Endothelial cell of umbilical vein (primary cell): ENCODE data around the gene TOMM7. TPM values are rescaled to one million over a fixed set of nuclear protein-coding genes. Genes with fewer than 3 reads are reported as not detected.

ENCODE experiments used
- BruUV-seq: library from RNA; stranded (reverse); fragments of 400-500 nt; replicated peaks from 2 replicates; lab custom pipeline; 2021; lab: Mats Ljungman, UMichigan
- CTCF ChIA-PET: fragments of 300-600, 350-600 bp; sonication (Branson Sonifier 250); formaldehyde crosslinking; loops from one replicate; lab custom pipeline; 2021; ENCODE audit warnings: antibody characterized with exemption, inconsistent platforms; lab: Charles Lee
- POLR2A ChIA-PET: fragments of 300-600, 350-600 bp; sonication (Branson Sonifier 250); formaldehyde crosslinking; loops from one replicate; lab custom pipeline; 2021; ENCODE audit warnings: antibody characterized with exemption, inconsistent platforms; lab: Charles Lee
- DNase-seq: peaks from one replicate; pipeline ENCODE4 v3.0.0-alpha.2; 2011; ENCODE audit warnings: low read depth, low spot score
- FAIRE-seq: peaks from 2 replicates; lab custom pipeline; 2011; peaks lifted over from hg19 to GRCh38; lab: Jason Lieb, UNC
- H2AFZ ChIP-seq: 2 replicates; pipeline ENCODE4 v1.6.0; 2012; ENCODE audit warnings: low read depth, low read length, control low read depth, inconsistent platforms
- H3K27ac ChIP-seq: 2 replicates; pipeline ENCODE4 v1.5.1; 2011; ENCODE audit warnings: low read depth, mild to moderate bottlenecking, control low read depth, low read length, moderate library complexity; ENCODE audit not compliant: insufficient read depth
- H3K27me3 ChIP-seq, 2 experiments: 2 replicates each; pipeline versions ENCODE4 v1.6.0 to v1.6.1; 2011; ENCODE audit warnings: low read length in 2 of 2, mixed read lengths in 1 of 2; ENCODE audit not compliant: control insufficient read depth in 2 of 2, insufficient read depth in 2 of 2
- H3K36me3 ChIP-seq, 2 experiments: 2 replicates in 1 of 2; 3 replicates in 1 of 2; pipeline ENCODE4 v1.5.1; 2011; ENCODE audit warnings: low read length in 2 of 2, mild to moderate bottlenecking in 1 of 2, moderate library complexity in 1 of 2; ENCODE audit not compliant: control insufficient read depth in 2 of 2, insufficient read depth in 2 of 2; ENCODE audit errors: extremely low read depth in 1 of 2
- H3K4me1 ChIP-seq: 3 replicates; pipeline ENCODE4 v1.5.1; 2011; ENCODE audit warnings: mild to moderate bottlenecking, low read length; ENCODE audit not compliant: control insufficient read depth, insufficient read depth; ENCODE audit errors: extremely low read depth
- H3K4me2 ChIP-seq: 2 replicates; pipeline ENCODE4 v1.6.1; 2011; ENCODE audit warnings: low read length, control low read depth, mixed read lengths; ENCODE audit not compliant: insufficient read depth
- H3K4me3 ChIP-seq, 3 experiments: fragments of 200-600 bp in 1 of 3; sonication (generic), shearing (Covaris generic) in 1 of 3; replicated peaks in 1 of 3; 2 replicates each; pipeline ENCODE4 v1.5.1; 2011 to 2016; ENCODE audit warnings: control low read depth in 3 of 3, low read length in 3 of 3, mild to moderate bottlenecking in 2 of 3, inconsistent platforms in 1 of 3, low read depth in 1 of 3, moderate library complexity in 1 of 3; ENCODE audit not compliant: insufficient read depth in 1 of 3
- H3K79me2 ChIP-seq: 2 replicates; pipeline ENCODE4 v1.6.0; 2012; ENCODE audit warnings: low read length, inconsistent platforms; ENCODE audit not compliant: control insufficient read depth, insufficient read depth
- H3K9ac ChIP-seq: replicated peaks from 2 replicates; pipeline ENCODE3; 2011; ENCODE audit warnings: low read length, control low read depth; ENCODE audit not compliant: insufficient read depth; ENCODE audit errors: extremely low read depth
- H3K9me1 ChIP-seq: replicated peaks from 3 replicates; pipeline ENCODE4 v1.6.0; 2011; ENCODE audit warnings: mild to moderate bottlenecking, low read length; ENCODE audit not compliant: control insufficient read depth, insufficient read depth; ENCODE audit errors: extremely low read depth
- H3K9me3 ChIP-seq: replicated peaks from 2 replicates; pipeline ENCODE4 v1.5.1; 2012; ENCODE audit warnings: low read length, inconsistent platforms; ENCODE audit not compliant: control insufficient read depth, insufficient read depth
- H4K20me1 ChIP-seq: replicated peaks from 2 replicates; pipeline ENCODE3; 2011; ENCODE audit warnings: mild to moderate bottlenecking, low read length; ENCODE audit not compliant: control insufficient read depth, insufficient read depth; ENCODE audit errors: extremely low read depth
- EZH2 ChIP-seq: IDR thresholded peaks from 2 replicates; pipeline ENCODE4 v1.6.1; 2012; ENCODE audit warnings: borderline replicate concordance, low read depth, mild to moderate bottlenecking, moderate library complexity, low read length, inconsistent platforms; ENCODE audit not compliant: severe bottlenecking
- FOS ChIP-seq: IDR thresholded peaks from 2 replicates; pipeline ENCODE4 v1.6.1; 2011; ENCODE audit warnings: mild to moderate bottlenecking, low read length, moderate library complexity, borderline replicate concordance; ENCODE audit not compliant: insufficient read depth
- GATA2 ChIP-seq: IDR thresholded peaks from 2 replicates; pipeline ENCODE4 v1.7.0; 2011; ENCODE audit warnings: low read depth, mild to moderate bottlenecking, moderate library complexity, mixed read lengths, low read length; ENCODE audit not compliant: insufficient read length, insufficient read depth
- JUN ChIP-seq: IDR thresholded peaks from 2 replicates; pipeline ENCODE4 v1.6.1; 2011; ENCODE audit warnings: borderline replicate concordance, low read depth; ENCODE audit not compliant: insufficient read length, insufficient read depth
- MYC ChIP-seq: IDR thresholded peaks from one replicate; pipeline ENCODE4 v1.6.1; 2011; ENCODE audit warnings: mild to moderate bottlenecking, low read depth, low read length
- POLR2A ChIP-seq: IDR thresholded peaks from 2 replicates; pipeline ENCODE4 v1.6.1; 2012; ENCODE audit warnings: low read depth, mild to moderate bottlenecking, control low read depth, low read length
- POLR2AphosphoS5 ChIP-seq: IDR thresholded peaks from 2 replicates; pipeline ENCODE4 v1.6.1; 2012; ENCODE audit warnings: low read depth, mild to moderate bottlenecking, control low read depth, low read length, moderate library complexity; ENCODE audit not compliant: insufficient read depth
- dilution Hi-C: fragments of 300-500 bp; cut with MboI; formaldehyde crosslinking; loops from one replicate; pipeline ENCODE4 v1.15.0; 2019; ENCODE audit warnings: low sequenced_read_pairs; ENCODE audit not compliant: extremely low pct_ligation_motif_present
- intact Hi-C: fragments of 100-400 bp; cut with micrococcal nuclease; formaldehyde crosslinking; loops from one replicate; pipeline ENCODE4 v1.10.0; 2022
- polyA plus RNA-seq, 4 experiments: library from polyadenylated mRNA; depleted of rRNA in 3 of 4; stranded (reverse) in 3 of 4; unstranded in 1 of 4; fragments of >200 nt; gene quantifications; 2 replicates each; pipeline versions ENCODE4 v1.2.1 to v1.2.3, GENCODE V29; 2011 to 2012; ENCODE audit warnings: missing spikeins in 1 of 4
- total RNA-seq: library from RNA; stranded (reverse); gene quantifications from 2 replicates; pipeline ENCODE4 v1.2.3, GENCODE V29; 2021
- TF ChIP-seq, protein P1 (sequence below), 2 donors: IDR thresholded peaks; 1 replicate in 1 of 2; 2 replicates in 1 of 2; pipeline ENCODE4 v1.5.1; 2011; ENCODE audit warnings: low read length in 2 of 2, mild to moderate bottlenecking in 2 of 2, moderate library complexity in 2 of 2, control low read depth in 1 of 2, inconsistent platforms in 1 of 2, low read depth in 1 of 2; ENCODE audit not compliant: insufficient read depth in 1 of 2; ENCODE audit errors: extremely low read depth in 1 of 2
- TF ChIP-seq, protein P2 (sequence below): IDR thresholded peaks from 2 replicates; pipeline ENCODE4 v1.6.1; 2011; ENCODE audit not compliant: insufficient read depth, insufficient read length

The TOMM7 gene
- total and polyA plus RNA-seq, 2 donors (not counting 3 experiments of a cell fraction or from before 2014, with no cell fraction given): 185 to 528 TPM

DNA sequence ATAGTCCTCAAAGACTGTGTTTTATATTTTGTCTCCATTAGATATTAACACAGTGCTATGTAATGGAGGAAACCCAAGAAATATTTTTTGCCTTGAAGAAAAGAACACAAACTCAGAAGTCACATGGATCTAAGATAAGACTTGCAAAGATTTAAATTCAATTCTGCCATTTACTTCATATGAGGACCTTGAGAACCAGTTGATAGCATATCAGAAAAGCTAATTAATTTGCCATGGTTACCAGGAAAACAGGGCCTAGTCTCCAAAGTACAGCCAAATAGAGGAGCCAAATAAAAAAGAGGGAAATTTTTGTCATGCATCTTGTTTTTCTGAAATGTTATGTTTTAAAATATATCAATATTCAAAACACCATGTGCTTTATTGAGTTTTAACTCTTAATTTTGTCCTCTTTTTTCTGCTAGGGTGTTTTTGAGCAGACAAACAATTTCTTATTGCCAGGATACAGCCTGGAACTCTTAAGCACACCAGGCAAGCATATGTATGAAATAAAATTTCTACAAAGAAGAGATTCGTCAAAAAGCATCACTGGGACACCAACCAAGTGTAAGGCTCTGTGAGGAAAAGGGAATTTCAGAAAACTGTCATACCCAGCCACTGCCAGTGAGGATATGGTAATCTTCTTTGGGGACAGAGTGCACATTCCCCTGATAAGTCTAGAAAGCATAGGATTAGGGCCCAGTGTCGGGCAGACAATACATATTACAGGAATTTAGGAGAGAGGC lies 10.6 kb upstream of the TOMM7 start:
- Histone ChIP-seq H2AFZ (no peak overlapping the region), H3K36me3 (no peaks in the 10 kb centered on the region), H3K27ac (no peak overlapping the region), H3K9me3 (no peaks in the 10 kb centered on the region), H3K4me1 (no peaks in the 10 kb centered on the region), H3K27me3 (peaks cover 0 to 1% of the 10 kb centered on the region in 2 experiments), H4K20me1 (no peaks in the 10 kb centered on the region), H3K9ac (no peak overlapping the region), H3K4me3 (no peak overlapping the region), H3K79me2 (no peaks in the 10 kb centered on the region), H3K9me1 (no peaks in the 10 kb centered on the region), H3K4me2 (no peak overlapping the region)
- intact Hi-C loops (no loop called here), dilution Hi-C loops (no loop called here)
- POLR2A ChIA-PET: no interaction called here
- TF ChIP-seq POLR2A (no peak), GATA2 (no peak), EZH2 (no peak), FOS (no peak), JUN (no peak), MYC (no peak), POLR2AphosphoS5 (no peak)
- TF ChIP-seq, protein P1, sequence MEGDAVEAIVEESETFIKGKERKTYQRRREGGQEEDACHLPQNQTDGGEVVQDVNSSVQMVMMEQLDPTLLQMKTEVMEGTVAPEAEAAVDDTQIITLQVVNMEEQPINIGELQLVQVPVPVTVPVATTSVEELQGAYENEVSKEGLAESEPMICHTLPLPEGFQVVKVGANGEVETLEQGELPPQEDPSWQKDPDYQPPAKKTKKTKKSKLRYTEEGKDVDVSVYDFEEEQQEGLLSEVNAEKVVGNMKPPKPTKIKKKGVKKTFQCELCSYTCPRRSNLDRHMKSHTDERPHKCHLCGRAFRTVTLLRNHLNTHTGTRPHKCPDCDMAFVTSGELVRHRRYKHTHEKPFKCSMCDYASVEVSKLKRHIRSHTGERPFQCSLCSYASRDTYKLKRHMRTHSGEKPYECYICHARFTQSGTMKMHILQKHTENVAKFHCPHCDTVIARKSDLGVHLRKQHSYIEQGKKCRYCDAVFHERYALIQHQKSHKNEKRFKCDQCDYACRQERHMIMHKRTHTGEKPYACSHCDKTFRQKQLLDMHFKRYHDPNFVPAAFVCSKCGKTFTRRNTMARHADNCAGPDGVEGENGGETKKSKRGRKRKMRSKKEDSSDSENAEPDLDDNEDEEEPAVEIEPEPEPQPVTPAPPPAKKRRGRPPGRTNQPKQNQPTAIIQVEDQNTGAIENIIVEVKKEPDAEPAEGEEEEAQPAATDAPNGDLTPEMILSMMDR (IDR thresholded peaks at IDR 0.05; ENCODE audit: extremely low read depth in 1 of 2, insufficient read depth in 1 of 2, low read depth in 1 of 2, low read length in 2 of 2): no peak
- TF ChIP-seq, protein P2, sequence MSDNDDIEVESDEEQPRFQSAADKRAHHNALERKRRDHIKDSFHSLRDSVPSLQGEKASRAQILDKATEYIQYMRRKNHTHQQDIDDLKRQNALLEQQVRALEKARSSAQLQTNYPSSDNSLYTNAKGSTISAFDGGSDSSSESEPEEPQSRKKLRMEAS: no peak
- no peak for DNase-seq
- BruUV-seq: no TSS peak
- CTCF ChIA-PET: interaction anchor here (0.9 to 2.1 kb wide), 2 partner anchors 51 to 222 kb away, joined by 5 read pairs; no protein-coding TSS in a partner anchor
- FAIRE-seq: no peak
